HCT116 (cell line): ENCODE measurements around the gene ABCC11. TPM values are rescaled to one million over a fixed set of nuclear protein-coding genes. Genes with fewer than 3 reads are reported as not detected.

Source experiments
- ATAC-seq: fragments of 200-7000 bp; cut with Tn5 transposase; 2 replicates; pipeline ENCODE4 v1.9.1; 2020; ENCODE audit warnings: mild to moderate bottlenecking, moderate library complexity
- BruUV-seq: library from RNA; stranded (reverse); fragments of 400-500 nt; replicated peaks from 2 replicates; lab custom pipeline; 2021; lab: Mats Ljungman, UMichigan
- CTCF ChIA-PET: fragments of 300-600 bp; sonication (Branson Sonifier 250); formaldehyde crosslinking; loops from one replicate; lab custom pipeline; 2021; ENCODE audit warnings: antibody characterized with exemption; lab: Charles Lee
- POLR2A ChIA-PET: fragments of 300-600, 350-600 bp; sonication (Branson Sonifier 250); formaldehyde crosslinking; loops from one replicate; lab custom pipeline; 2021; ENCODE audit warnings: antibody characterized with exemption; lab: Charles Lee
- RAD21 ChIA-PET, 2 experiments: fragments of 300-600 bp; sonication (Branson Sonifier 250); formaldehyde crosslinking; loops; one replicate each; lab custom pipeline; 2023; ENCODE audit warnings: low total read pairs in 2 of 2; ENCODE audit not compliant: uncharacterized antibody in 2 of 2, unreplicated experiment in 2 of 2, low non-redundant PET in 1 of 2; lab: Charles Lee
- DNase-seq: peaks from one replicate; pipeline ENCODE4 v3.0.0-alpha.2; 2010; ENCODE audit warnings: low read depth, low spot score
- H2AFZ ChIP-seq: fragments of 200-600 bp; shearing (Covaris generic), sonication (generic); 2 replicates; pipeline ENCODE4 v1.6.1; 2017; ENCODE audit warnings: low read depth, mixed run types, mixed read lengths, antibody characterized with exemption, low read length; ENCODE audit not compliant: poor library complexity, severe bottlenecking
- H3K27ac ChIP-seq: 2 replicates; pipeline ENCODE4 v1.5.1; 2012; ENCODE audit warnings: low read depth, low read length
- H3K27me3 ChIP-seq: fragments of 200-600 bp; sonication (generic); 2 replicates; pipeline ENCODE4 v1.6.1; 2016; ENCODE audit warnings: mixed run types, low read length, mixed read lengths; ENCODE audit not compliant: insufficient read depth
- H3K36me3 ChIP-seq, 2 experiments: fragments of 200-500 bp in 1 of 2; fragments of 200-600 bp in 1 of 2; sonication (Bioruptor generic) in 1 of 2; sonication (generic) in 1 of 2; 2 replicates each; pipeline versions ENCODE4 v1.5.1 to v1.6.1; 2014 to 2016; ENCODE audit warnings: low read length in 2 of 2, inconsistent platforms in 1 of 2, mixed read lengths in 1 of 2, mixed run types in 1 of 2; ENCODE audit not compliant: insufficient read depth in 2 of 2, control insufficient read depth in 1 of 2
- H3K4me1 ChIP-seq, 2 experiments: fragments of 200-600 bp in 1 of 2; sonication (generic) in 1 of 2; 2 replicates each; pipeline versions ENCODE4 v1.5.1 to v1.6.1; 2012 to 2017; ENCODE audit warnings: low read length in 2 of 2, inconsistent platforms in 1 of 2, mild to moderate bottlenecking in 1 of 2, mixed read lengths in 1 of 2, mixed run types in 1 of 2, moderate library complexity in 1 of 2; ENCODE audit not compliant: insufficient read depth in 2 of 2, control insufficient read depth in 1 of 2
- H3K4me2 ChIP-seq: fragments of 200-600 bp; sonication (generic); 2 replicates; pipeline ENCODE4 v1.6.1; 2017; ENCODE audit warnings: mixed run types, low read length, mixed read lengths
- H3K4me3 ChIP-seq, 2 experiments: fragments of 200-600 bp in 1 of 2; sonication (generic) in 1 of 2; replicated peaks in 1 of 2; 2 replicates each; pipeline ENCODE4 v1.5.1; 2011 to 2016; ENCODE audit warnings: low read length in 2 of 2, control low read depth in 1 of 2, low read depth in 1 of 2, mild to moderate bottlenecking in 1 of 2, mixed read lengths in 1 of 2, mixed run types in 1 of 2
- H3K79me2 ChIP-seq: fragments of 200-600 bp; sonication (generic); 2 replicates; pipeline ENCODE4 v1.6.1; 2017; ENCODE audit warnings: mild to moderate bottlenecking, mixed run types, low read length, moderate library complexity, mixed read lengths; ENCODE audit not compliant: insufficient read depth
- H3K9ac ChIP-seq: fragments of 200-600 bp; sonication (generic); 2 replicates; pipeline ENCODE4 v1.6.1; 2016; ENCODE audit warnings: low read length, mixed read lengths
- H3K9me2 ChIP-seq: fragments of 200-600 bp; sonication (generic), shearing (Covaris generic); 2 replicates; pipeline ENCODE4 v1.6.1; 2017; ENCODE audit warnings: mixed run types, mild to moderate bottlenecking, moderate library complexity; ENCODE audit not compliant: insufficient read depth
- H3K9me3 ChIP-seq, 2 experiments: fragments of 200-500 bp in 1 of 2; fragments of 200-600 bp in 1 of 2; sonication (Bioruptor generic) in 1 of 2; sonication (generic) in 1 of 2; 2 replicates each; pipeline ENCODE4 v1.6.1; 2014 to 2017; ENCODE audit warnings: low read length in 2 of 2, mixed read lengths in 2 of 2, inconsistent platforms in 1 of 2, low read depth in 1 of 2, mild to moderate bottlenecking in 1 of 2, mixed run types in 1 of 2, moderate library complexity in 1 of 2; ENCODE audit not compliant: control insufficient read depth in 1 of 2, insufficient read depth in 1 of 2
- H4K20me1 ChIP-seq: fragments of 200-600 bp; sonication (generic), shearing (Covaris generic); 2 replicates; pipeline ENCODE4 v1.6.1; 2017; ENCODE audit warnings: mixed run types, mild to moderate bottlenecking, moderate library complexity; ENCODE audit not compliant: insufficient read depth
- EGR1 ChIP-seq: IDR thresholded peaks from 2 replicates; pipeline ENCODE4 v1.6.1; 2012; ENCODE audit warnings: low read depth
- EZH2 ChIP-seq: fragments of 200-600 bp; sonication (generic); IDR thresholded peaks from 2 replicates; pipeline ENCODE4 v1.6.1; 2017; ENCODE audit warnings: antibody characterized with exemption, mixed run types
- POLR2A ChIP-seq: IDR thresholded peaks from 2 replicates; pipeline ENCODE4 v1.7.0; 2011; ENCODE audit warnings: borderline replicate concordance; ENCODE audit not compliant: insufficient read depth, insufficient read length; ENCODE audit errors: extremely low read depth
- RAD21 ChIP-seq: IDR thresholded peaks from 2 replicates; pipeline ENCODE4 v1.6.1; 2012; ENCODE audit warnings: low read depth, mild to moderate bottlenecking
- SP1 ChIP-seq: IDR thresholded peaks from 2 replicates; pipeline ENCODE4 v1.6.1; 2012; ENCODE audit warnings: low read depth
- SRF ChIP-seq: IDR thresholded peaks from 2 replicates; pipeline ENCODE4 v1.6.1; 2012; ENCODE audit warnings: low read depth
- TCF7L2 ChIP-seq: IDR thresholded peaks from 2 replicates; pipeline ENCODE4 v1.7.0; 2011; ENCODE audit warnings: borderline replicate concordance, inconsistent platforms; ENCODE audit not compliant: insufficient read depth, insufficient read length; ENCODE audit errors: extremely low read depth
- ZBTB33 ChIP-seq: IDR thresholded peaks from 2 replicates; pipeline ENCODE4 v1.6.1; 2011; ENCODE audit warnings: mild to moderate bottlenecking, low read length, moderate library complexity; ENCODE audit not compliant: insufficient replicate concordance; ENCODE audit errors: extremely low read depth
- ZFX ChIP-seq: fragments of 450-650 bp; IDR thresholded peaks from 2 replicates; pipeline ENCODE4 v1.6.1; 2017
- intact Hi-C: fragments of 100-400 bp; cut with micrococcal nuclease; formaldehyde crosslinking; loops from 2 replicates; pipeline ENCODE4 v1.10.0; 2022
- total RNA-seq: library from RNA; stranded (reverse); gene quantifications from one replicate; pipeline ENCODE4 v1.2.1, GENCODE V29; 2021; ENCODE audit not compliant: unreplicated experiment
- TF ChIP-seq, protein P1 (sequence below): IDR thresholded peaks from 2 replicates; pipeline ENCODE4 v1.6.1; 2012; ENCODE audit warnings: low read depth
- TF ChIP-seq, protein P2 (sequence below), 3 experiments: fragments of 200-600 bp in 1 of 3; sonication (generic) in 1 of 3; IDR thresholded peaks in 2 of 3; conservative IDR thresholded peaks in 1 of 3; 2 replicates each; pipeline ENCODE4 v1.5.1; 2012 to 2017; ENCODE audit warnings: low read depth in 2 of 3, low read length in 2 of 3, antibody characterized with exemption in 1 of 3, borderline replicate concordance in 1 of 3, control low read depth in 1 of 3, mild to moderate bottlenecking in 1 of 3, mixed read lengths in 1 of 3, mixed run types in 1 of 3, moderate library complexity in 1 of 3; ENCODE audit not compliant: insufficient read depth in 1 of 3

The ABCC11 gene
- total RNA-seq, 1 experiment from 2014 or later, result 0.54 TPM

GRCh38 chr16:48212033-48212432 is 35.3 kb downstream of the ABCC11 start:
- Histone ChIP-seq H3K4me3 (no peak overlapping the region), H3K9ac (no peak overlapping the region), H3K36me3 (no peaks in the 10 kb centered on the region), H3K27ac (no peak overlapping the region), H3K9me2 (no peaks in the 10 kb centered on the region), H4K20me1 (no peaks in the 10 kb centered on the region), H3K9me3 (no peaks in the 10 kb centered on the region), H3K27me3 (no peaks in the 10 kb centered on the region), H2AFZ (no peak overlapping the region), H3K79me2 (no peaks in the 10 kb centered on the region), H3K4me2 (no peak overlapping the region), H3K4me1 (no peaks in the 10 kb centered on the region)
- intact Hi-C loops, result no loop called here
- RAD21 ChIA-PET, result no interaction called here
- CTCF ChIA-PET, result no interaction called here
- no TSS peak for BruUV-seq
- POLR2A ChIA-PET, result no interaction called here
- DNase-seq, result no peak
- TF ChIP-seq RAD21, result no peak
- no peak for TF ChIP-seq EZH2
- no peak for TF ChIP-seq POLR2A
- no peak for TF ChIP-seq ZFX
- no peak for TF ChIP-seq ZBTB33
- no peak for TF ChIP-seq TCF7L2
- no peak for TF ChIP-seq EGR1
- TF ChIP-seq, protein P1, sequence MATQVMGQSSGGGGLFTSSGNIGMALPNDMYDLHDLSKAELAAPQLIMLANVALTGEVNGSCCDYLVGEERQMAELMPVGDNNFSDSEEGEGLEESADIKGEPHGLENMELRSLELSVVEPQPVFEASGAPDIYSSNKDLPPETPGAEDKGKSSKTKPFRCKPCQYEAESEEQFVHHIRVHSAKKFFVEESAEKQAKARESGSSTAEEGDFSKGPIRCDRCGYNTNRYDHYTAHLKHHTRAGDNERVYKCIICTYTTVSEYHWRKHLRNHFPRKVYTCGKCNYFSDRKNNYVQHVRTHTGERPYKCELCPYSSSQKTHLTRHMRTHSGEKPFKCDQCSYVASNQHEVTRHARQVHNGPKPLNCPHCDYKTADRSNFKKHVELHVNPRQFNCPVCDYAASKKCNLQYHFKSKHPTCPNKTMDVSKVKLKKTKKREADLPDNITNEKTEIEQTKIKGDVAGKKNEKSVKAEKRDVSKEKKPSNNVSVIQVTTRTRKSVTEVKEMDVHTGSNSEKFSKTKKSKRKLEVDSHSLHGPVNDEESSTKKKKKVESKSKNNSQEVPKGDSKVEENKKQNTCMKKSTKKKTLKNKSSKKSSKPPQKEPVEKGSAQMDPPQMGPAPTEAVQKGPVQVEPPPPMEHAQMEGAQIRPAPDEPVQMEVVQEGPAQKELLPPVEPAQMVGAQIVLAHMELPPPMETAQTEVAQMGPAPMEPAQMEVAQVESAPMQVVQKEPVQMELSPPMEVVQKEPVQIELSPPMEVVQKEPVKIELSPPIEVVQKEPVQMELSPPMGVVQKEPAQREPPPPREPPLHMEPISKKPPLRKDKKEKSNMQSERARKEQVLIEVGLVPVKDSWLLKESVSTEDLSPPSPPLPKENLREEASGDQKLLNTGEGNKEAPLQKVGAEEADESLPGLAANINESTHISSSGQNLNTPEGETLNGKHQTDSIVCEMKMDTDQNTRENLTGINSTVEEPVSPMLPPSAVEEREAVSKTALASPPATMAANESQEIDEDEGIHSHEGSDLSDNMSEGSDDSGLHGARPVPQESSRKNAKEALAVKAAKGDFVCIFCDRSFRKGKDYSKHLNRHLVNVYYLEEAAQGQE, result no peak
- no peak for TF ChIP-seq SRF
- TF ChIP-seq, protein P2, sequence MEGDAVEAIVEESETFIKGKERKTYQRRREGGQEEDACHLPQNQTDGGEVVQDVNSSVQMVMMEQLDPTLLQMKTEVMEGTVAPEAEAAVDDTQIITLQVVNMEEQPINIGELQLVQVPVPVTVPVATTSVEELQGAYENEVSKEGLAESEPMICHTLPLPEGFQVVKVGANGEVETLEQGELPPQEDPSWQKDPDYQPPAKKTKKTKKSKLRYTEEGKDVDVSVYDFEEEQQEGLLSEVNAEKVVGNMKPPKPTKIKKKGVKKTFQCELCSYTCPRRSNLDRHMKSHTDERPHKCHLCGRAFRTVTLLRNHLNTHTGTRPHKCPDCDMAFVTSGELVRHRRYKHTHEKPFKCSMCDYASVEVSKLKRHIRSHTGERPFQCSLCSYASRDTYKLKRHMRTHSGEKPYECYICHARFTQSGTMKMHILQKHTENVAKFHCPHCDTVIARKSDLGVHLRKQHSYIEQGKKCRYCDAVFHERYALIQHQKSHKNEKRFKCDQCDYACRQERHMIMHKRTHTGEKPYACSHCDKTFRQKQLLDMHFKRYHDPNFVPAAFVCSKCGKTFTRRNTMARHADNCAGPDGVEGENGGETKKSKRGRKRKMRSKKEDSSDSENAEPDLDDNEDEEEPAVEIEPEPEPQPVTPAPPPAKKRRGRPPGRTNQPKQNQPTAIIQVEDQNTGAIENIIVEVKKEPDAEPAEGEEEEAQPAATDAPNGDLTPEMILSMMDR (IDR thresholded peaks at IDR 0.05 in 2 of 3, conservative IDR thresholded peaks at IDR 0.05 in 1 of 3; ENCODE audit: borderline replicate concordance in 1 of 3, insufficient read depth in 1 of 3, low read depth in 2 of 3, low read length in 2 of 3), result no peak
- TF ChIP-seq SP1, result no peak
- no peak for ATAC-seq
